GM13976 (cell line): ENCODE measurements around the gene ZNHIT6.

Experiments used
- DNase-seq: peaks from one replicate; pipeline ENCODE4 v3.0.0; 2012; ENCODE audit warnings: low spot score
- CTCF ChIP-seq: IDR thresholded peaks from 2 replicates; pipeline ENCODE4 v1.5.1; 2012; ENCODE audit warnings: borderline replicate concordance, mild to moderate bottlenecking; ENCODE audit not compliant: insufficient read depth; ENCODE audit errors: extremely low read depth, missing control alignments, control extremely low read depth
- in situ Hi-C: fragments of 300-500 bp; cut with MboI; formaldehyde crosslinking; loops from one replicate; pipeline ENCODE4 v1.12.0; 2022; ENCODE audit warnings: low sequenced_read_pairs, mixed read lengths, inconsistent platforms; ENCODE audit not compliant: unreplicated experiment

ZNHIT6 gene

DNA sequence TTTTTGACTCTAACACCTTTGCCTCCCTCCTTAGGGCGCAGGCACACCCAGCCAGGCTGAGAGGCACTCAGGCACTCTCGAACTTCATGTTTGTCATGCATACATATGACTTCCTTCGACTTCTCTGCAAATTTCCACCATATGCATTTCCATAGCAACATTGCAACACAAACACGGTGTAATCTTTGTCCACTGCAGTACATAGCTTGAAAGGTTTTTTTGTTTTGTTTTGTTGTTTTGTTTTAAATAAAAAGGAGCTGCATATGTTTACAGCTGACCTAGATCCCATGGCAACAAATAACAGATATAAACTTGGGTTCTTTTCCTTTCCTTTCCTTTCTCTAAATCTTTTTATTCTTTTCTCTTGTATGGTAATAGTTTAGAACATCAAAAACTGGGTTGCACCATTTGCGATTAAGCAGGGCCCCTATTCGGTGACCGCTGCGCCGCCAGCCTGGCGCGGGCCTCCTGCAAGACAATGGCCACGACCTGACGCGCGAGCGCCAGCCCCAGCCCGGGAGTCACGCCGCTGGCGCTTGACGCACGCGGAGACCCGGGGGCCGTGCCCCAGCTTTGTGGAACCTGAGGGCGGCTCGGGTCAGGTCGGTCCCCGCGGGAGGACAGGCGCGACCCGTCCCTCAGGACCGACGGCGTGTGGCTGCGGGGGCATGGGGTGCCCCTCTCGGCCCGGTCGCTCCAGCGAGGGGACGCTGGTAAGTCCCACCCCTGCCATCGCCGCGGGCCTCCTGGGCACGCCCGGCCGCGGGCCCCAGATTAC lies 92.5 kb downstream of the ZNHIT6 start:
- no peak for DNase-seq
- no peak for TF ChIP-seq CTCF
- in situ Hi-C loops: no loop called here

DNA sequence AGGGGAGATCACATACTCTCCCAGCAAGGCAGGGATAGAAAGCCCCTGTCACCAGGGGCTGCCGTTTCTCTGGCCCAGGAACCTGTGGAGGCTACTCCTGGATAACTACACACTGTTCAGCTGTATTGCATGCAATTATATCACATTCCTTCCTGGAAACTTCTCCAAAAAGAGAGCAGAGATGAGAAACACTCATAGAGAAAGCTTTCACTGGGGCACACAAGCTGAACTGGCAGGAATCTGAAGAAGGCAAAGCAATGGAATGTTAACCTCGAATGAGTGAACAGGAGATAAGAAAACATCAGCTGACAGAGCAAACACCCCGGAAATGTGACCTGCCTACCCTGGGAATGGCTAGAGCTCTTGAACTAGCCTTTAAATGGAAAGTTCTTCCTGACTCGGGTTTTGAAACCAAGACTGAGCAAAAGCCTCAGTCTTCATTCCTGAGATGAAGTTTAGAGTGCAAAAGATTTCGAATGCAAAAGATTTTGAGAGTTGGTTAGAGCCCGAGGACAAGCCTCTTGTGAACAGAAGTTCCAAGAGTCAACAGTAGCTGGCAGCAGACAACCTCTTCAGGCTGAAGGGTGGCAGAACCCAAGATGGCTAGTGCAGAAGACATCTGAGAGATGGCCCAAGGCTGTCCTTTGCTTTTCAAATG lies 95.4 kb downstream of the ZNHIT6 start:
- in situ Hi-C loops: no loop called here
- TF ChIP-seq CTCF: no peak
- no peak for DNase-seq

DNA sequence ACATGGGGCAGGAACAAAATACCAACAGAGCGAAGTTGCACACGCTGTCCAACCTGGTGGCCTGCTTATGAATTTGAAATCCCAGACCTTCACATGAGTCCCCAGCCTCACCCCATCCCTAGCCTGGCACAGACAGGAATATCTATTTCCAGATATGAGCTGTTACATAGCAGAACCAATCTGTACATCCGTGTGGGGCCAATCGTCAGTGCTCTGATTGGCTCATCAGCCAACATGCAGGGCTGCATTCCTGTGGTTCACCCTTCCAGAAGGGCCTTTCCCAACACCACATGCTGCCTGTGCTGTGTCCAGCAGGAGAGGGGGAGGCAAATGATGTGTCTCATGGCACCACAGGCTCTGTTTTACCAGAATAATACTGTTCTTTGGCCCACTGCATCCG lies 96.4 kb downstream of the ZNHIT6 start:
- in situ Hi-C loops: no loop called here
- no peak for DNase-seq
- no peak for TF ChIP-seq CTCF

GRCh38 chr1:85611425-85611824 lies 96.8 kb downstream of the ZNHIT6 start:
- in situ Hi-C loops: no loop called here
- no peak for DNase-seq
- TF ChIP-seq CTCF: no peak

DNA sequence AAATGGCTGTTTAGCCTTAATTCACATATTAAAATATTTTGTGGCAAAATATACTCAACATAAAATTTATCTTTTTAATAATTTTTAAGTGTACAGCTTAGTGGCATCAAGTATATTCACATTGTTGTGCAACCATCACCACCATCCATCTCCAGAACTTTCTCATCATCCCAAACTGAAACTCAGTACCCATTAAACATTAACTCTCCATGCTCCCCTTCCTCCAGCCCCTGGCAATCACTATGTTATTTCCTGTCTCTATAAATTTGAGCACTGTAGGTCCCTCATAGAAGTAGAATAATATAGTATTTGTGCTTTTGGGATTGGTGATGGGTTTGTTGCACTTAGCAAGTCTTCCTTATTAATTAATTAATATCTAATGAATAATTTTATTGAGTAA lies 98.3 kb downstream of the ZNHIT6 start:
- TF ChIP-seq CTCF: no peak
- DNase-seq: no peak
- in situ Hi-C loops: no loop called here

DNA sequence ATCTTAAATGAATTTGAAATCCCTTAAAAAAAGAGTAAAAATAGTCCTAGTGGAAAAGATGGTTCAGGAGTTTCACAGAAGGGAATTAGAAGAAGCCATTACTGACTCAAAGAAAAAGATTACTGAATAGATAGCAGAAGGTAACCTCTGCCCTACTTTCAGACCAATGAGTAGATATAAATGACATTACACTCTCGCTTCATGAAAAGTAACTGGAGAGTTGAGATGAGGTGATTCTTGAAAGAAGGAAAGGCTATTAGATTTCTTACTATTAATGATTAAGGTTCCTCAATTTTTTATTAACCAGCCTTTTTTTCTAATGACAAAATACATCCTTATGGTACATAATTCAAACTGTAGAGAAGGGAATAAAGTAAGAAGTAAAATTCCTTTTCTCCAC lies 99.4 kb downstream of the ZNHIT6 start:
- in situ Hi-C loops: no loop called here
- no peak for TF ChIP-seq CTCF
- DNase-seq: no peak
